Inflammatory macrophage (primary cell): ENCODE results near the gene CLSTN2.

ENCODE experiments used
- DNase-seq, 2 donors: peaks; one replicate each; pipeline ENCODE4 v3.0.0-alpha.2; 2020 to 2022

Gene CLSTN2

DNA sequence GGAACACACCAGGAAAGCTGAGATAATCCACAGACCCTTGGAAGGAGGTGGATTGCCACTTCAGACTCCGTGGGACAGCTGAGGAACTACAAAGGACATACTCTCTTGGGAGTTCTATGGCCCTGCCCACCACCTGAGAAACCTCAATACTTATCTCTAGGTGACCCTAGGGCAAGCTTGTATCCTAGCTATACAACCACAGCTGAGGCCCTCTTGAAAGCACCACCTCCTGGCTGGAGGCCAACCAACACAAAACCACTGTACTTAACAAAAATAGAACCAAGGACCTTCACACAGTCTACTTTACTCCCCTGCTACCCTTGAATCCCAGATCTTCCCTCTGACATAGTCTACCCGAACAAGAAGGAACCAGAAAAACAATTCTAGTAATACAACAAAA lies 682.1 kb downstream of the CLSTN2 start:
- DNase-seq: no peak

DNA sequence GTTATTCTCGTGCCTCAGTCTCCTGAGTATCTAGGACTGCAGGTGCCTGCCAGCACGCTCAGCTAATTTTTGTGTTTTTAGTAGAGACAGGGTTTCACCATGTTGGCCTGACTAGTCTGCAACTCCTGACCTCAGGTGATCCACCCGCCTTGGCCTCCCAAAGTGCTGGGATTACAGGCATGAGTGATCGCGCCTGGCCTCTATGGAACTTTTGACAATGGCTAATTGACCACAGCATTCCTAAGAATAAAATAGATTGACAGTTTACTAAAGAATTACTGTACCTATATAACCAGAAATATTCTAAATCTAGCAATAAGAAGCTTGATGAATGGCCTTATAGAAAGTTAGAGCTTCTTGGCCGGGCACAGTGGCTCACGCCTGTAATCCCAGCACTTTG lies 691.9 kb downstream of the CLSTN2 start:
- DNase-seq: no peak
